HepG2 (cell line): ENCODE measurements around the gene ADAMTSL4. TPM values are rescaled to one million over a fixed set of nuclear protein-coding genes. Genes with fewer than 3 reads are reported as not detected.

Experiments used
- ATF4 ChIP-seq, 2 experiments: fragments of 450-650 bp in 1 of 2; sonication (generic) in 1 of 2; formaldehyde crosslinking; IDR thresholded peaks; 2 replicates each; pipeline versions ENCODE4 v1.5.0 to v1.8.0; 2020 to 2022; ENCODE audit warnings: mild to moderate bottlenecking in 1 of 2, missing genetic modification reagents in 1 of 2
- HHEX ChIP-seq: IDR thresholded peaks from 2 replicates; pipeline ENCODE4 v1.6.1; 2016; ENCODE audit warnings: control low read depth
- KLF9 ChIP-seq: IDR thresholded peaks from 2 replicates; pipeline ENCODE4 v1.6.1; 2016; ENCODE audit warnings: low read depth
- MAFK ChIP-seq, 2 experiments: IDR thresholded peaks in 1 of 2; conservative IDR thresholded peaks in 1 of 2; 2 replicates each; pipeline ENCODE4 v1.6.1; 2011; ENCODE audit warnings: improper control_type of control experiment in 2 of 2, low read length in 2 of 2
- MEF2D ChIP-seq: sonication (generic); formaldehyde crosslinking; IDR thresholded peaks from 2 replicates; pipeline ENCODE4 v1.5.1; 2020; ENCODE audit warnings: mild to moderate bottlenecking, missing genetic modification reagents
- MEIS1 ChIP-seq: sonication (generic); formaldehyde crosslinking; IDR thresholded peaks from 2 replicates; pipeline ENCODE4 v1.9.0; 2021; ENCODE audit warnings: mild to moderate bottlenecking, missing genetic modification reagents, moderate library complexity, borderline replicate concordance
- NCOA1 ChIP-seq: sonication (generic); formaldehyde crosslinking; IDR thresholded peaks from 2 replicates; pipeline ENCODE4 v1.9.0; 2021; ENCODE audit warnings: missing genetic modification reagents
- NFKB2 ChIP-seq: sonication (generic); formaldehyde crosslinking; IDR thresholded peaks from 2 replicates; pipeline ENCODE4 v1.4.0; 2020; ENCODE audit warnings: missing genetic modification reagents, borderline replicate concordance
- NFKBIZ ChIP-seq: IDR thresholded peaks from 2 replicates; pipeline ENCODE4 v1.6.1; 2018; ENCODE audit warnings: missing genetic modification reagents, missing compliant biosample characterization
- SKIL ChIP-seq: sonication (generic); formaldehyde crosslinking; IDR thresholded peaks from 2 replicates; pipeline ENCODE4 v1.8.0; 2022; ENCODE audit warnings: missing genetic modification reagents, mild to moderate bottlenecking, moderate library complexity, borderline replicate concordance
- TOE1 ChIP-seq: sonication (generic); formaldehyde crosslinking; IDR thresholded peaks from 2 replicates; pipeline ENCODE4 v1.4.0; 2020; ENCODE audit warnings: mild to moderate bottlenecking, missing genetic modification reagents
- ZBTB21 ChIP-seq: sonication (generic); formaldehyde crosslinking; IDR thresholded peaks from 2 replicates; pipeline ENCODE4 v1.4.0; 2020; ENCODE audit warnings: missing genetic modification reagents
- ZBTB46 ChIP-seq: sonication (generic); formaldehyde crosslinking; IDR thresholded peaks from 2 replicates; pipeline ENCODE4 v1.4.0; 2020; ENCODE audit warnings: mild to moderate bottlenecking, missing genetic modification reagents, borderline replicate concordance
- ZFP1 ChIP-seq: IDR thresholded peaks from 2 replicates; pipeline ENCODE4 v1.6.1; 2016
- ZNF138 ChIP-seq: sonication (generic); formaldehyde crosslinking; IDR thresholded peaks from 2 replicates; pipeline ENCODE4 v1.5.0; 2020; ENCODE audit warnings: mild to moderate bottlenecking, low read depth, missing genetic modification reagents
- ZNF251 ChIP-seq: sonication (generic); formaldehyde crosslinking; IDR thresholded peaks from 2 replicates; pipeline ENCODE4 v1.9.0; 2021; ENCODE audit warnings: mild to moderate bottlenecking, missing genetic modification reagents
- ZNF263 ChIP-seq: sonication (generic); formaldehyde crosslinking; IDR thresholded peaks from 2 replicates; pipeline ENCODE4 v1.4.0; 2020; ENCODE audit warnings: missing genetic modification reagents
- ZNF414 ChIP-seq: sonication (generic); formaldehyde crosslinking; IDR thresholded peaks from 2 replicates; pipeline ENCODE4 v1.5.0; 2020; ENCODE audit warnings: missing genetic modification reagents
- ZNF614 ChIP-seq: IDR thresholded peaks from 2 replicates; pipeline ENCODE4 v1.6.1; 2018; ENCODE audit warnings: missing biosample characterization, missing genetic modification reagents, inconsistent platforms, borderline replicate concordance
- ZNF652 ChIP-seq: IDR thresholded peaks from 2 replicates; pipeline ENCODE4 v1.6.1; 2016; ENCODE audit warnings: low read depth, borderline replicate concordance
- ZNF704 ChIP-seq: sonication (generic); formaldehyde crosslinking; IDR thresholded peaks from 2 replicates; pipeline ENCODE4 v1.8.1; 2023; ENCODE audit warnings: mild to moderate bottlenecking, inconsistent platforms, moderate library complexity, missing genetic modification reagents, borderline replicate concordance
- ZNF747 ChIP-seq: sonication (generic); formaldehyde crosslinking; IDR thresholded peaks from 2 replicates; pipeline ENCODE4 v1.8.1; 2023; ENCODE audit warnings: missing genetic modification reagents, mild to moderate bottlenecking, borderline replicate concordance
- ZNF773 ChIP-seq: sonication (generic); formaldehyde crosslinking; IDR thresholded peaks from 2 replicates; pipeline ENCODE4 v1.4.0; 2020; ENCODE audit warnings: missing genetic modification reagents, borderline replicate concordance
- polyA plus RNA-seq, 8 experiments: library from polyadenylated mRNA; depleted of rRNA in 3 of 8; stranded (reverse) in 7 of 8; unstranded in 1 of 8; fragments of >200 nt; fragmentation: Illumina TruSeq in 4 of 8; extraction: Trizol in 4 of 8; gene quantifications; 2 replicates each; pipeline versions ENCODE4 v1.2.1 to v1.2.3, GENCODE V29; 2011 to 2016; ENCODE audit warnings: low read depth in 4 of 8, missing spikeins in 1 of 8, mixed read lengths in 1 of 8; ENCODE audit not compliant: insufficient read depth in 1 of 8
- total RNA-seq, 5 experiments: library from RNA; depleted of rRNA; stranded (reverse); fragments of >200 nt; fragmentation: Illumina TruSeq; extraction: Trizol; gene quantifications; 2 replicates each; pipeline ENCODE4 v1.2.3, GENCODE V29; 2016; ENCODE audit warnings: low read depth in 1 of 5

The ADAMTSL4 gene
- total and polyA plus RNA-seq, 2 of the 13 experiments (the other 11 are each of a cell fraction or from before 2014, with no cell fraction given): 3.9 to 16.4 TPM

- no peak for TF ChIP-seq ZNF414 (CRISPR knock-in tag)
- no peak for TF ChIP-seq MEF2D (CRISPR knock-in tag)
- TF ChIP-seq ZFP1 (CRISPR knock-in tag): no peak
- TF ChIP-seq ZNF747 (CRISPR knock-in tag): no peak; the same call in 1 of the 2 replicates
- no peak for TF ChIP-seq MEIS1
- TF ChIP-seq MAFK (conservative IDR thresholded peaks at IDR 0.05 in 1 of 2, IDR thresholded peaks at IDR 0.05 in 1 of 2; ENCODE audit: low read length in 2 of 2): no peak
- no peak for TF ChIP-seq HHEX
- TF ChIP-seq ZNF652 (CRISPR knock-in tag): no peak
- peak; percentile 90 for TF ChIP-seq ZNF263 (CRISPR knock-in tag)
- TF ChIP-seq ZNF704 (CRISPR knock-in tag): 0 out of 2 replicates have a peak, but pooled peaks have one; percentile 23
- TF ChIP-seq ZNF614 (CRISPR knock-in tag): no peak
- TF ChIP-seq KLF9 (CRISPR knock-in tag): no peak
- no peak for TF ChIP-seq ZNF773
- no peak for TF ChIP-seq ZNF138 (CRISPR knock-in tag)
- peak; percentile 58; the same call in 1 of the 2 replicates for TF ChIP-seq NFKB2 (CRISPR knock-in tag)
- no peak for TF ChIP-seq ZBTB46 (CRISPR knock-in tag)
- 0 out of 2 replicates have a peak, but pooled peaks have one; percentile 24 for TF ChIP-seq ZBTB21 (CRISPR knock-in tag)
- no peak for TF ChIP-seq TOE1 (CRISPR knock-in tag)
- no peak for TF ChIP-seq ZNF251 (CRISPR knock-in tag)
- TF ChIP-seq NCOA1 (CRISPR knock-in tag): 0 out of 2 replicates have a peak, but pooled peaks have one; percentile 51
- no peak for TF ChIP-seq SKIL
- peak; percentile 78; the same call in 1 of the 2 replicates for TF ChIP-seq NFKBIZ (CRISPR knock-in tag)
- TF ChIP-seq ATF4 (CRISPR knock-in tag; IDR thresholded peaks at IDR 0.05): peak in 1 of 2 experiments; percentile 49; a peak in 1 of 4 replicates
These were observed 30.1 kb downstream of the ADAMTSL4 start, which contains the start of gene MCL1 (continued) for GRCh38 chr1:150579110-150579944.
